Glutamatergic neuron (in vitro differentiated cells): ENCODE results near the gene APOH. TPM values are rescaled to one million over a fixed set of nuclear protein-coding genes. Genes with fewer than 3 reads are reported as not detected.

Experiments used
- DNase-seq: peaks from one replicate; pipeline ENCODE4 v3.0.0; 2022
- H3K27ac Mint-ChIP-seq: one replicate; pipeline ENCODE4 v1.8.0; 2020; ENCODE audit warnings: mild to moderate bottlenecking, mixed read lengths, inconsistent platforms; ENCODE audit not compliant: unreplicated experiment
- H3K27me3 Mint-ChIP-seq: one replicate; pipeline ENCODE4 v1.8.0; 2020; ENCODE audit warnings: mild to moderate bottlenecking, moderate library complexity, mixed read lengths, inconsistent platforms; ENCODE audit not compliant: unreplicated experiment
- H3K36me3 Mint-ChIP-seq: one replicate; pipeline ENCODE4 v1.8.0; 2020; ENCODE audit warnings: mild to moderate bottlenecking, mixed read lengths, inconsistent platforms; ENCODE audit not compliant: unreplicated experiment
- H3K4me1 Mint-ChIP-seq: one replicate; pipeline ENCODE4 v1.8.0; 2020; ENCODE audit warnings: mild to moderate bottlenecking, low read depth, mixed read lengths, inconsistent platforms; ENCODE audit not compliant: unreplicated experiment
- H3K4me3 Mint-ChIP-seq: one replicate; pipeline ENCODE4 v1.8.0; 2020; ENCODE audit warnings: mild to moderate bottlenecking, mixed read lengths, inconsistent platforms; ENCODE audit not compliant: unreplicated experiment
- H3K9me3 Mint-ChIP-seq: one replicate; pipeline ENCODE4 v1.8.0; 2020; ENCODE audit warnings: mild to moderate bottlenecking, moderate library complexity, mixed read lengths, inconsistent platforms; ENCODE audit not compliant: unreplicated experiment
- CTCF ChIP-seq: fragments of 200-600 bp; sonication (generic); IDR thresholded peaks from one replicate; pipeline ENCODE4 v1.5.0; 2021; ENCODE audit not compliant: partially characterized antibody, unreplicated experiment
- total RNA-seq: library from RNA; stranded (reverse); fragmentation: NEBNext Ultra II Directional; extraction: Animal tissue kit (Norgen Biotek cat#: 25700); gene quantifications from one replicate; pipeline ENCODE4 v1.2.1, GENCODE V29; 2021; ENCODE audit not compliant: unreplicated experiment

APOH gene
- total RNA-seq, 1 donor from 2014 or later, result not detected

GRCh38 chr17:66221343-66221742 lies 7.9 kb downstream of the APOH start:
- Mint-ChIP-seq H3K36me3 (no peaks in the 10 kb centered on the region), H3K9me3 (no peaks in the 10 kb centered on the region), H3K27me3 (peaks cover 1% of the 10 kb centered on the region), H3K4me1 (no peaks in the 10 kb centered on the region), H3K4me3 (no peak overlapping the region), H3K27ac (no peak overlapping the region)
- no peak for TF ChIP-seq CTCF
- no peak for DNase-seq

- no peak for TF ChIP-seq CTCF
- H3K4me1 Mint-ChIP-seq, result no peaks in the 10 kb centered on the region
- no peaks in the 10 kb centered on the region for H3K9me3 Mint-ChIP-seq
- peaks cover 1% of the 10 kb centered on the region for H3K27me3 Mint-ChIP-seq
- no peak overlapping the region for H3K4me3 Mint-ChIP-seq
- no peaks in the 10 kb centered on the region for H3K36me3 Mint-ChIP-seq
- H3K27ac Mint-ChIP-seq, result no peak overlapping the region
- no peak for DNase-seq
Observed at GRCh38 chr17:66220079-66220835, 9.0 kb downstream of the APOH start.

GRCh38 chr17:66215529-66215911 lies 13.7 kb downstream of the APOH start:
- DNase-seq, result no peak
- TF ChIP-seq CTCF, result no peak
- no peaks in the 10 kb centered on the region for H3K27me3 Mint-ChIP-seq
- no peaks in the 10 kb centered on the region for H3K9me3 Mint-ChIP-seq
- no peaks in the 10 kb centered on the region for H3K4me1 Mint-ChIP-seq
- H3K27ac Mint-ChIP-seq, result no peak overlapping the region
- no peak overlapping the region for H3K4me3 Mint-ChIP-seq
- H3K36me3 Mint-ChIP-seq, result no peaks in the 10 kb centered on the region

- Mint-ChIP-seq H3K27me3 (no peaks in the 10 kb centered on the region), H3K4me3 (no peak overlapping the region), H3K36me3 (no peaks in the 10 kb centered on the region), H3K9me3 (no peaks in the 10 kb centered on the region), H3K27ac (no peak overlapping the region), H3K4me1 (no peaks in the 10 kb centered on the region)
- no peak for TF ChIP-seq CTCF
- DNase-seq, result no peak
Observed at GRCh38 chr17:66214884-66215528, 14.2 kb downstream of the APOH start.
